ENCODE data around the gene TSPAN31.

Gene TSPAN31

GRCh38 chr12:57697076-57697475, 47.8 kb upstream of the TSPAN31 start:
- CTCF ChIA-PET = no interaction called here
- TF ChIP-seq PATZ1 (tag by site-specific recombination; IDR thresholded peaks at IDR 0.05) (no peak), ZNF174 (tag by site-specific recombination; IDR thresholded peaks at IDR 0.05) (no peak)
- peaks cover 9 to 35% of the 10 kb centered on the region in 2 experiments for H3K36me3 ChIP-seq (ENCODE audit: control insufficient read depth in 2 of 2, insufficient read depth in 1 of 2, low read length in 2 of 2)
- POLR2A ChIA-PET = no interaction called here
- H3K4me1 ChIP-seq (ENCODE audit: control insufficient read depth, insufficient read depth, low read length) = peaks cover 3% of the 10 kb centered on the region; the same call in 1 of the 2 replicates
- no peak overlapping the region for H3K4me3 ChIP-seq (ENCODE audit: low read depth, low read length)
- H3K9me3 ChIP-seq (ENCODE audit: control insufficient read depth, insufficient read depth, low read depth, low read length) = no peaks in the 10 kb centered on the region
- no peak overlapping the region for H3K27ac ChIP-seq (ENCODE audit: extremely low read depth, low read depth, low read length)

- H3K36me3 ChIP-seq (ENCODE audit: control insufficient read depth in 2 of 2, insufficient read depth in 1 of 2, low read length in 2 of 2) = peaks cover 17 to 46% of the 10 kb centered on the region in 2 experiments
- no peak overlapping the region for H3K27ac ChIP-seq (ENCODE audit: extremely low read depth, low read depth, low read length)
- TF ChIP-seq, protein P1, sequence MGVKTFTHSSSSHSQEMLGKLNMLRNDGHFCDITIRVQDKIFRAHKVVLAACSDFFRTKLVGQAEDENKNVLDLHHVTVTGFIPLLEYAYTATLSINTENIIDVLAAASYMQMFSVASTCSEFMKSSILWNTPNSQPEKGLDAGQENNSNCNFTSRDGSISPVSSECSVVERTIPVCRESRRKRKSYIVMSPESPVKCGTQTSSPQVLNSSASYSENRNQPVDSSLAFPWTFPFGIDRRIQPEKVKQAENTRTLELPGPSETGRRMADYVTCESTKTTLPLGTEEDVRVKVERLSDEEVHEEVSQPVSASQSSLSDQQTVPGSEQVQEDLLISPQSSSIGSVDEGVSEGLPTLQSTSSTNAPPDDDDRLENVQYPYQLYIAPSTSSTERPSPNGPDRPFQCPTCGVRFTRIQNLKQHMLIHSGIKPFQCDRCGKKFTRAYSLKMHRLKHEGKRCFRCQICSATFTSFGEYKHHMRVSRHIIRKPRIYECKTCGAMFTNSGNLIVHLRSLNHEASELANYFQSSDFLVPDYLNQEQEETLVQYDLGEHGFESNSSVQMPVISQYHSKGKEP (tag by site-specific recombination; IDR thresholded peaks at IDR 0.05) = no peak
- TF ChIP-seq ZNF341 (tag by site-specific recombination; IDR thresholded peaks at IDR 0.05; ENCODE audit: low read depth) (no peak), ZNF518A (tag by site-specific recombination; conservative IDR thresholded peaks at IDR 0.05; ENCODE audit: low read depth) (no peak), ZNF837 (tag by site-specific recombination; IDR thresholded peaks at IDR 0.05) (no peak), YY1 (tag by site-specific recombination; IDR thresholded peaks at IDR 0.05) (no peak), ZNF175 (tag by site-specific recombination; IDR thresholded peaks at IDR 0.05) (no peak), ZNF280C (tag by site-specific recombination; IDR thresholded peaks at IDR 0.05) (no peak), IKZF3 (tag by site-specific recombination; IDR thresholded peaks at IDR 0.05) (no peak), ZSCAN4 (tag by site-specific recombination; IDR thresholded peaks at IDR 0.05) (no peak), ZNF221 (tag by site-specific recombination; IDR thresholded peaks at IDR 0.05; ENCODE audit: borderline replicate concordance) (no peak), ZNF624 (tag by site-specific recombination; IDR thresholded peaks at IDR 0.05) (no peak), TRIM28 (IDR thresholded peaks at IDR 0.05; ENCODE audit: borderline replicate concordance, low read length) (no peak), ZNF138 (tag by site-specific recombination; IDR thresholded peaks at IDR 0.05; ENCODE audit: borderline replicate concordance) (no peak), ZNF76 (tag by site-specific recombination; IDR thresholded peaks at IDR 0.05; ENCODE audit: borderline replicate concordance, low read depth) (no peak), SCRT2 (tag by site-specific recombination; IDR thresholded peaks at IDR 0.05) (no peak)
- TF ChIP-seq, protein P2, sequence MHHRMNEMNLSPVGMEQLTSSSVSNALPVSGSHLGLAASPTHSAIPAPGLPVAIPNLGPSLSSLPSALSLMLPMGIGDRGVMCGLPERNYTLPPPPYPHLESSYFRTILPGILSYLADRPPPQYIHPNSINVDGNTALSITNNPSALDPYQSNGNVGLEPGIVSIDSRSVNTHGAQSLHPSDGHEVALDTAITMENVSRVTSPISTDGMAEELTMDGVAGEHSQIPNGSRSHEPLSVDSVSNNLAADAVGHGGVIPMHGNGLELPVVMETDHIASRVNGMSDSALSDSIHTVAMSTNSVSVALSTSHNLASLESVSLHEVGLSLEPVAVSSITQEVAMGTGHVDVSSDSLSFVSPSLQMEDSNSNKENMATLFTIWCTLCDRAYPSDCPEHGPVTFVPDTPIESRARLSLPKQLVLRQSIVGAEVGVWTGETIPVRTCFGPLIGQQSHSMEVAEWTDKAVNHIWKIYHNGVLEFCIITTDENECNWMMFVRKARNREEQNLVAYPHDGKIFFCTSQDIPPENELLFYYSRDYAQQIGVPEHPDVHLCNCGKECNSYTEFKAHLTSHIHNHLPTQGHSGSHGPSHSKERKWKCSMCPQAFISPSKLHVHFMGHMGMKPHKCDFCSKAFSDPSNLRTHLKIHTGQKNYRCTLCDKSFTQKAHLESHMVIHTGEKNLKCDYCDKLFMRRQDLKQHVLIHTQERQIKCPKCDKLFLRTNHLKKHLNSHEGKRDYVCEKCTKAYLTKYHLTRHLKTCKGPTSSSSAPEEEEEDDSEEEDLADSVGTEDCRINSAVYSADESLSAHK (tag by site-specific recombination; IDR thresholded peaks at IDR 0.05) = no peak
- no peaks in the 10 kb centered on the region for H3K9me3 ChIP-seq (ENCODE audit: control insufficient read depth, insufficient read depth, low read depth, low read length)
- H3K4me3 ChIP-seq (ENCODE audit: low read depth, low read length) = no peak overlapping the region
- POLR2A ChIA-PET = no interaction called here
- CTCF ChIA-PET = no interaction called here
- H3K4me1 ChIP-seq (ENCODE audit: control insufficient read depth, insufficient read depth, low read length) = peaks cover 3% of the 10 kb centered on the region; the same call in 1 of the 2 replicates
These were observed 46.4 kb upstream of the TSPAN31 start for GRCh38 chr12:57698414-57698813.
